ENCODE measurements around the gene APPL2. TPM values are rescaled to one million over a fixed set of nuclear protein-coding genes. Genes with fewer than 3 reads are reported as not detected.

APPL2 gene
- total RNA-seq, 1 experiment from 2014 or later, result 16.1 TPM

- Mint-ChIP-seq H3K27ac (no peak overlapping the region), H3K36me3 (no peaks in the 10 kb centered on the region), H3K27me3 (ENCODE audit: low read depth) (peaks cover 10% of the 10 kb centered on the region), H3K4me3 (no peak overlapping the region), H3K9me3 (peaks cover 7% of the 10 kb centered on the region; the same call in 1 of the 2 replicates), H3K4me1 (peaks cover 11% of the 10 kb centered on the region)
- ChIA-PET CTCF (no interaction called here), POLR2A (no interaction called here)
- DNase-seq (ENCODE audit: low spot score) (no peak), ATAC-seq (no peak)
- TF ChIP-seq CBFB (CRISPR knock-in tag; IDR thresholded peaks at IDR 0.05; ENCODE audit: low read depth) (no peak), E2F4 (CRISPR knock-in tag; IDR thresholded peaks at IDR 0.05; ENCODE audit: borderline replicate concordance, low read depth) (no peak), PRRX2 (CRISPR knock-in tag; IDR thresholded peaks at IDR 0.05) (no peak), ZNF232 (CRISPR knock-in tag; IDR thresholded peaks at IDR 0.05) (no peak), GRHL2 (CRISPR knock-in tag; IDR thresholded peaks at IDR 0.05; ENCODE audit: insufficient replicate concordance, severe bottlenecking) (no peak), ATF6 (CRISPR knock-in tag; IDR thresholded peaks at IDR 0.05) (no peak), MAX (CRISPR knock-in tag; IDR thresholded peaks at IDR 0.05) (no peak), NFATC4 (CRISPR knock-in tag; IDR thresholded peaks at IDR 0.05) (no peak), FOXP4 (CRISPR knock-in tag; IDR thresholded peaks at IDR 0.05) (no peak)
Observed at GRCh38 chr12:105239304-105239703, 3.3 kb upstream of the APPL2 start.

GRCh38 chr12:105237666-105238065 lies 1.7 kb upstream of the APPL2 start:
- ChIA-PET CTCF (no interaction called here), POLR2A (no interaction called here)
- ATAC-seq (no peak), DNase-seq (ENCODE audit: low spot score) (no peak)
- Mint-ChIP-seq H3K4me3 (no peak overlapping the region), H3K27me3 (ENCODE audit: low read depth) (peaks cover 10% of the 10 kb centered on the region), H3K36me3 (no peaks in the 10 kb centered on the region), H3K4me1 (peaks cover 14% of the 10 kb centered on the region), H3K27ac (no peak overlapping the region), H3K9me3 (0 out of 2 replicates have a peak, but pooled peaks cover 3% of the 10 kb centered on the region)
- TF ChIP-seq FOXJ3 (CRISPR knock-in tag; IDR thresholded peaks at IDR 0.05; ENCODE audit: borderline replicate concordance) (no peak), ZNF512 (CRISPR knock-in tag; IDR thresholded peaks at IDR 0.05; ENCODE audit: borderline replicate concordance) (no peak), IRF2 (CRISPR knock-in tag; IDR thresholded peaks at IDR 0.05; ENCODE audit: borderline replicate concordance, low read depth) (no peak), CREM (CRISPR knock-in tag; IDR thresholded peaks at IDR 0.05) (no peak), ZNF317 (CRISPR knock-in tag; IDR thresholded peaks at IDR 0.05; ENCODE audit: borderline replicate concordance, low read depth) (no peak)

- ATAC-seq, result no peak
- no peaks in the 10 kb centered on the region for H3K36me3 Mint-ChIP-seq
- no peak for TF ChIP-seq NFE2L1 (CRISPR knock-in tag; IDR thresholded peaks at IDR 0.05)
- TF ChIP-seq SOX15 (CRISPR knock-in tag; IDR thresholded peaks at IDR 0.05), result no peak
- TF ChIP-seq TEAD4 (CRISPR knock-in tag; IDR thresholded peaks at IDR 0.05), result no peak
- TF ChIP-seq ZBTB21 (CRISPR knock-in tag; IDR thresholded peaks at IDR 0.05; ENCODE audit: borderline replicate concordance), result no peak
- TF ChIP-seq USF1 (CRISPR knock-in tag; IDR thresholded peaks at IDR 0.05), result no peak
- no peak for TF ChIP-seq ZNF121 (CRISPR knock-in tag; IDR thresholded peaks at IDR 0.05)
- no peak for TF ChIP-seq ETV6 (CRISPR knock-in tag; IDR thresholded peaks at IDR 0.05)
- no peak for TF ChIP-seq MXD4 (CRISPR knock-in tag; IDR thresholded peaks at IDR 0.05; ENCODE audit: borderline replicate concordance)
- no peak for TF ChIP-seq ZNF281 (CRISPR knock-in tag; IDR thresholded peaks at IDR 0.05)
- DNase-seq (ENCODE audit: low spot score), result no peak
- POLR2A ChIA-PET, result interaction anchor here (1.0 kb wide), 1 partner anchor 17 kb away, joined by 3 read pairs; no protein-coding TSS in a partner anchor
- H3K27me3 Mint-ChIP-seq (ENCODE audit: low read depth), result peaks cover 8% of the 10 kb centered on the region
- H3K27ac Mint-ChIP-seq, result peak overlapping the region; percentile 90
- CTCF ChIA-PET, result interaction anchor here (1.1 to 1.5 kb wide), 6 partner anchors 9 to 148 kb away, joined by 3 to 6 read pairs (median 4); no protein-coding TSS in a partner anchor
- peak overlapping the region; percentile 88 for H3K4me3 Mint-ChIP-seq
- H3K4me1 Mint-ChIP-seq, result peaks cover 17% of the 10 kb centered on the region
- H3K9me3 Mint-ChIP-seq, result 0 out of 2 replicates have a peak, but pooled peaks cover 3% of the 10 kb centered on the region
Observed at GRCh38 chr12:105235281-105235731, 668 bp downstream of the APPL2 start.
